A673 (cell line): ENCODE measurements around the gene ABCA9. TPM values are rescaled to one million over a fixed set of nuclear protein-coding genes. Genes with fewer than 3 reads are reported as not detected.

Experiments
- BruUV-seq: library from RNA; stranded (reverse); fragments of 400-500 nt; replicated peaks from 2 replicates; lab custom pipeline; 2021; lab: Mats Ljungman, UMichigan
- CTCF ChIA-PET: fragments of 300-600 bp; sonication (Branson Sonifier 250); formaldehyde crosslinking; loops from one replicate; lab custom pipeline; 2022; ENCODE audit warnings: antibody characterized with exemption; lab: Charles Lee
- POLR2A ChIA-PET: fragments of 300-600 bp; sonication (Branson Sonifier 250); formaldehyde crosslinking; loops from one replicate; lab custom pipeline; 2022; ENCODE audit warnings: antibody characterized with exemption; ENCODE audit not compliant: low non-redundant PET; lab: Charles Lee
- DNase-seq: peaks from one replicate; pipeline ENCODE4 v3.0.0-alpha.2; 2015; ENCODE audit warnings: low spot score
- H3K27ac ChIP-seq: fragments of 200-600 bp; sonication (generic); 2 replicates; pipeline ENCODE4 v1.5.1; 2016; ENCODE audit warnings: mixed run types, low read depth, mild to moderate bottlenecking, mixed read lengths, antibody characterized with exemption, low read length; ENCODE audit not compliant: poor library complexity, severe bottlenecking
- H3K27me3 ChIP-seq: fragments of 200-600 bp; sonication (generic); replicated peaks from 2 replicates; pipeline ENCODE4 v1.6.1; 2017; ENCODE audit warnings: mixed run types, low read depth, mild to moderate bottlenecking, mixed read lengths, antibody characterized with exemption, low read length; ENCODE audit not compliant: insufficient read depth, poor library complexity
- H3K36me3 ChIP-seq: fragments of 200-600 bp; sonication (generic); 2 replicates; pipeline ENCODE4 v1.6.1; 2016; ENCODE audit warnings: mixed run types, mild to moderate bottlenecking, mixed read lengths, antibody characterized with exemption, low read length; ENCODE audit not compliant: insufficient read depth, poor library complexity, severe bottlenecking
- H3K4me1 ChIP-seq: fragments of 200-600 bp; sonication (generic); 2 replicates; pipeline ENCODE4 v1.6.1; 2017; ENCODE audit warnings: mixed run types, mild to moderate bottlenecking, mixed read lengths, antibody characterized with exemption, low read length; ENCODE audit not compliant: insufficient read depth, poor library complexity, severe bottlenecking
- H3K4me3 ChIP-seq: fragments of 200-600 bp; sonication (generic); 2 replicates; pipeline ENCODE4 v1.5.1; 2016; ENCODE audit warnings: low read depth, mixed run types, mild to moderate bottlenecking, mixed read lengths, low read length; ENCODE audit not compliant: poor library complexity, severe bottlenecking
- H3K9me3 ChIP-seq: fragments of 200-600 bp; sonication (generic); 2 replicates; pipeline ENCODE4 v1.6.1; 2016; ENCODE audit warnings: mixed run types, low read depth, mild to moderate bottlenecking, mixed read lengths, antibody characterized with exemption, low read length; ENCODE audit not compliant: poor library complexity, severe bottlenecking
- CTCF ChIP-seq: fragments of 300-800, 200-600 bp; sonication (generic); conservative IDR thresholded peaks from 2 replicates; pipeline ENCODE4 v1.5.1; 2017; ENCODE audit warnings: low read depth, mild to moderate bottlenecking, antibody characterized with exemption, low read length, moderate library complexity, mixed read lengths
- EZH2 ChIP-seq: fragments of 200-600 bp; sonication (generic); IDR thresholded peaks from 2 replicates; pipeline ENCODE4 v1.6.1; 2017; ENCODE audit warnings: borderline replicate concordance, low read depth, mild to moderate bottlenecking, mixed read lengths, antibody characterized with exemption, low read length; ENCODE audit not compliant: poor library complexity, severe bottlenecking
- intact Hi-C: fragments of 100-400 bp; cut with micrococcal nuclease; formaldehyde crosslinking; loops from one replicate; pipeline ENCODE4 v1.10.0; 2022; ENCODE audit not compliant: unreplicated experiment
- total RNA-seq: library from RNA; stranded (reverse); gene quantifications from 2 replicates; pipeline ENCODE4 v1.2.3, GENCODE V29; 2021

ABCA9 gene
- total RNA-seq, 1 experiment from 2014 or later = 1.4 TPM

GRCh38 chr17:69045646-69046045, 15.1 kb downstream of the ABCA9 start:
- TF ChIP-seq EZH2 (no peak), CTCF (no peak)
- BruUV-seq = no TSS peak
- Histone ChIP-seq H3K27me3 (no peaks in the 10 kb centered on the region), H3K27ac (no peak overlapping the region), H3K9me3 (no peaks in the 10 kb centered on the region), H3K4me1 (no peaks in the 10 kb centered on the region), H3K4me3 (no peak overlapping the region), H3K36me3 (no peaks in the 10 kb centered on the region)
- ChIA-PET POLR2A (no interaction called here), CTCF (no interaction called here)
- intact Hi-C loops = no loop called here
- no peak for DNase-seq

DNA sequence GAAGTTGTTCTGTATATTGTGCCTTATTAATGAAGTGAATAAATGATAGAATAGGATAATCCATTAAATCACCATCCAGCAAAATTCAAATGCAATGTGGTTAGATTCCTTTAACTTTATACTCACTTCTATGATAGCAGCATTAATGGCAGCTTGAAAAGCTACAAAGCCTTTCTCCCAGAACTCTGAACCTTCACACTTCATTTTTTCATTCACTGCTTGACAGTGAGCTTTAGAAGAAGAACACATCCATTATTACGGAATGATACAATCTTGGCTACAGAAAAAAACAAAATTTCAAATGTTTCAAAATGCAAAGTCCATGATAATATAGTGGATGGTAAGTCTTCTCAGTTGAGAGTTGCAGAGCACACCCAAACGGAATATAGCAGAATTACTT, 16.4 kb downstream of the ABCA9 start:
- POLR2A ChIA-PET = no interaction called here
- Histone ChIP-seq H3K27ac (no peak overlapping the region), H3K27me3 (no peaks in the 10 kb centered on the region), H3K4me1 (no peaks in the 10 kb centered on the region), H3K9me3 (no peaks in the 10 kb centered on the region), H3K4me3 (no peak overlapping the region), H3K36me3 (no peaks in the 10 kb centered on the region)
- no peak for DNase-seq
- intact Hi-C loops = no loop called here
- TF ChIP-seq EZH2 (no peak), CTCF (no peak)
- BruUV-seq = no TSS peak
- CTCF ChIA-PET = no interaction called here

DNA sequence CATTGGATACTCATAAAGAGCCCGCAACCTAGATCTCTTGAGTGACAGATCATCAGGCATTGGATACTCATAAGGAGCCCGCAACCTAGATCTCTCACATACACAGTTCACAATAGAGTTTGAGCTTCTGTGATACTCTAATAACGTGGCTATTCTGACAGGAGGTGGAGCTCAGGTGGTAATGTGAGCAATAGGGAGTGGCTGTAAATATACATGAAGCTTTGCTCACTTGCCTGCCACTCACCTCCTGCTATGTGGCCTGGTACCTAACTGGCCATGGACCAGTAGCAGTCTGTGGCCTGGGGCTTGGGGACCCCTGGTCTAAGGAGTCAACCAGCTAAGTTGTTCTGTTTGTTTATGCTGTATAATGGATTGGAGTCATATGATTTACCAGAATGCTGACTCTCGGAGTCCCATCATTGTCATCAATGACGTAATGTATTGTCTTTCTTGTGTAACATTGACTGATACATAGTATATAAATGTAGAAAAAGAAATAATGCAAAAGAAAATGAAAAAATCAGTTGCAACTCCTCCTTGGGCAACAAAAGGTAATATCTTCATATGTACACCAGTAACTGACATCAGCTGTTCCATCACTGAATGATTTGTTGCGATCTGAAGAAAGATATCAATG, 17.5 kb downstream of the ABCA9 start:
- Histone ChIP-seq H3K4me1 (no peaks in the 10 kb centered on the region), H3K36me3 (no peaks in the 10 kb centered on the region), H3K27me3 (no peaks in the 10 kb centered on the region), H3K9me3 (no peaks in the 10 kb centered on the region), H3K27ac (no peak overlapping the region), H3K4me3 (no peak overlapping the region)
- TF ChIP-seq CTCF (no peak), EZH2 (no peak)
- intact Hi-C loops = no loop called here
- POLR2A ChIA-PET = no interaction called here
- CTCF ChIA-PET = no interaction called here
- no peak for DNase-seq
- BruUV-seq = no TSS peak
